Activated CD8-positive, alpha-beta memory T cell treated with anti-CD3 and anti-CD28 coated beads, Interleukin-2, amount 50 U/mL, for 1 hour (primary cell): Measurements from ENCODE around the gene CLSTN2.

Experiments
- DNase-seq: peaks from one replicate; pipeline ENCODE4 v3.0.0-alpha.2; 2020; ENCODE audit errors: extremely low read depth

CLSTN2 gene

DNA sequence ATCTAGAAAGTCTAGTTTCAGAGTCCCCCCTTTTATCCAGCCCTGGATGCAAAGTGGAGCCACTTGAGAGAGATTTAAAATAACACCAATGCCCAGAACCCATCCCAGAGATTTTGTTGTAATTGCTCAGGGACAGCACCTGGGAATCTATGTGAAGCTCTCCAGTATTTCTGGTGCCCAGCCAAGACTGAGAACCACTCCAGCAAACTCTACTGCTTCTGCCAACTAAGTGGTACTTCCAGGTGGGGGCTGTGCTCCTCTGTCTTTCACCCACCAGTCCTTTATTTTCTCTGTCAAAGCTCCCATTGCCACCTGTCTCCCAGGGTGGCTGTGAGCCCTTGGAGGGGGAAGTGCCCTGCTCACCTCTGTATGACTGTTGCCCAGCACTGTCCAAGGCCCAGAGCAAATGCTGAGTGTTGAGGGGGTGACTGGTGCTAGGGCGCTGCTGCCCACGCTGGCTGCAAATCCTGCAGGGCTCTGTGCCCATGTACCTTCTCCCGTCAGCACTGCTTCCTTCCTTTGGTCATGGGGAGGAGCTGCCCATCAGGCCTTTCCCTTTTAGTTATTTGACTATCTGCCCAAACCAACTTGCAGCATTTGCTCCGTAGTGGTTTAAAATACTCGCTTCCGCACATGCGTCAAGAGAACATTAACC lies 9.4 kb downstream of the CLSTN2 start:
- DNase-seq: no peak

DNA sequence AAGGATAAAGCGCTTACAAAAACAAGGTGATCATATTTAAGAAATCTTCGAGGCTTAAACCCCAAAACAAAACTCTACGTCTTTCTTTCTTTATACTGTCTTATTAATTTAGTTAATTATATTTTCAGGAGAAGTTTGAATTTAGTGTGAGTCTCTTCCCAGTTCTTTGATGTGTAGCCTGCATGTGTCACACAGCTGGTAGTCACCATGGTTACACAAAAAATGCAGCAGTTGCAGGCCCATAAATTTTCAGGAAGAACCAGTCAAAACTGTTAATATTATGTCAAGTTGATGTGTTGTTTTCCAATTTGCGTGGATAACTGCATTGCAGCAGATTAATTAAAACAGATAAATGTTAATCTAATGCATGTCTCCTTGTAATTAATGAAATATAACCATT lies 10.4 kb downstream of the CLSTN2 start:
- no peak for DNase-seq

DNA sequence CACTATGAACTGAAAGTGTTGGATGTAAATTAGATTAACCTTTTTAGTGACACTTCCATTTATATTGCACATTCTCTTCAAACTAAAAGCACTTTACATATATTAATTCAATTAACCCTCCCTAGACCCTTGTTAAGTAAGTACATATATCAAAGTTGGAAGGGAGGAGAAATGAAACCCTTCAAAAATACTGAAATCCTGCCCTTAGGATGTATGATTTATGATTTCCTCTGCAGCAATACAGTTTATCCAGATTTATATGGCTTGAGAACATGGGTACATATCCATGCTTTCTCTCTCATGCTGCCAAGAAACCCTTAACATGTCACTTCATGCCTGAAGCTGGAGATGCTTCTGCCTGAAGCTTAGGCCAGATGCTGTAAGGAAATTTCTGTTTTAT lies 11.0 kb downstream of the CLSTN2 start:
- DNase-seq: no peak

DNA sequence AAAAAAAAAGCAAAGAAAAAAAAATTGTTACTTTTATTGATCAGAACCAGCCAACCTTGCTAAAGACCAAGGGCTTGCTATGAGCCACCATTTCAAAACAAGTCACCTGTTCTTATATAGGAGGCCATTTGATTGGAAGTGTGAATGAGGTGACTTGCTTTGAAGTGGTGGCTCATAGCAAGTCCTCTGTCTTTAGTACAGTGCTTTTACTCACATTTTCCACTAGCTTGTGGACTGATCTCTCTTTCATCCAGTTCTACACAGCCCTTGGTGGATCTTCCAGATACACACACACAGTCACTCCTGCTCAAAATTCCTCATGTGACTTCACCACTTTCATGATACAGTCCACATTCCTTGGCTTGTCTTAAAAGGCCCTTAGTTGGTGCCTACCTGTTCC lies 13.5 kb downstream of the CLSTN2 start:
- no peak for DNase-seq

DNA sequence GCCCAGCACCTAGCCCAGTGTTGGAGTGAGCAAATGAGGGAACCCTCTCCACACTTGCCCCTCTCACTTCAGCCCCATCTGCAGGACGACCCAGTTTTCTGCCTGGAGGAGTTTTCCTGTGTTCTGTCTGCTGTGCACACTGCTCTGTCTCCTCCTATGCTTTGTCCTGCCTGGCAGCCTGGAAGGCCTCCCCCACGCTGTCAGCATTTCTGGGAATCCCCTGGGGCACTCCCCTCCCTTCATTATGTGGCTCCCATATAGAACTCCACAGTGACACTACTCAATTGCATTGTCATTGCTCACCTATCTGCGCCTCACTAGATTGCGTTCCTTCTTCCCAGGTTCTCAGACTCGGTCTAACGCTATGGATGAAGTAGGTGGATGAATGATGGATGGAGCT lies 13.9 kb downstream of the CLSTN2 start:
- DNase-seq: no peak

DNA sequence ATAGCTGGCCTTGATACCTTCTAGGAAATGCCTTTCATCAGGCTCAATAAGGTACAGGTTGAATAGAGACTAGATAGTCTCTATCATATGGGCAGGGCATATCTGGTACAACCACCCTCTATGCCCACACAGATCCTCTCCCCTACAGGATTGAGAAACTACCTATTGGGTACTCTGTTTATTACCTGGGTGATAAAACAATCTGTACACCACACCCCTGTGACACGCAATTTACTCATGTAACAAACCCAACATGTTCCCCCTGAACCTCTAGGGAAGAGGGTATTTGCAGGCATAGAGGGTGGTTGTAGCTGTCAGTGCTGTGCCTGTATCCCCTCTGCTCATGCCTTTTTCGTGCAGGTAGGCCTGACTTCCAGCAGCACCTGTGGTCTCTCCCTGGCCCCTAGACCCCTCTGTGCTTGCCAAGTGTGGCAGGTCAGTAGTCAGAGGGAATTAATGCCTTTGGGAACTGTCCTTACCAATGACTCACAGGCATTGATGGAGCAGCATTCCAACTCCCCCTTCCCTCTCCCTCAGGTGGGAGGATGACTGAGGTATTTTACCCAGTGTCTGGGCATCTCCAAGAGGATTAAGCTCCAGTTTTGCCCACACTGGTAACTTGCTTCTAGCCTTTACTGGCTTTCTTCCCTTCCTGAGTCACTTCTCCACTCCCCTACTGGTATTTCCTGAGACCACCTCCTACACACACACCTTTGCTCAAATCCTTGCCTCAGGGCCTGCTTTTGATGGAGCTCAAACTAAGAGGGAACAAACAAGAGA lies 18.3 kb downstream of the CLSTN2 start:
- no peak for DNase-seq

DNA sequence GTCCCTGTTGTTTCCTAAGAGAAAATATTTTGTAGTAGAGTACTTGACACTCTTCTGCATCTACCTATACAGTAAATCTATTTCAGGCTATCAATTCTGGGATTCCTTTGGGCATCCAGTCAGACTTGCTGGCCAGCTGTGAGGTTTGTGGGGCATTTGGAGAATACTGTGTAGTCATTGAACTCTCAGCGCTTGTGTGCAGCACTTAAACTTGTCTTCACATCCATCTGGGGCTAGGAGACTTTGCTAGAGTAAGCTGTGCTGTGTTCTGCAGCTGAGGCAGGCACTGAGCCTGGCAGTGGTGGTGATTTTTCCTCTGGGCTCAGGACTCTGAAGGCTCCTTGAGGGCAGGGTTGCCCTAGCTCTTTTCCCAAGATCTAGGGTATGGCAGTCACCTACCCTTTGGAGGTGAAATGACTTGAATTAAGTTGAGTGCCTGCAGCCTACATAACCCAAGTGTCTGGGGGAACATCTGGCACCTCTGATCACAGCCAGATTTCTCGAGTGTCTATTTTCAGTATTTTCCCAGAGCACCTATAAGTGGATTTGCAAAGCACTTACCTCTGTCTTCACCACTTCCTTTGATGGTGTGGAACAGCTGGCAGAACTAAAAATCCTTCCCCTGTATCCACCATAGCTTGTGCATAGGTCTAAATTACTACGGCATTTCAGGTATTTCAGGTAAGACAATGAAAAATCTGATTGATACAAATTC lies 19.3 kb downstream of the CLSTN2 start:
- DNase-seq: no peak

DNA sequence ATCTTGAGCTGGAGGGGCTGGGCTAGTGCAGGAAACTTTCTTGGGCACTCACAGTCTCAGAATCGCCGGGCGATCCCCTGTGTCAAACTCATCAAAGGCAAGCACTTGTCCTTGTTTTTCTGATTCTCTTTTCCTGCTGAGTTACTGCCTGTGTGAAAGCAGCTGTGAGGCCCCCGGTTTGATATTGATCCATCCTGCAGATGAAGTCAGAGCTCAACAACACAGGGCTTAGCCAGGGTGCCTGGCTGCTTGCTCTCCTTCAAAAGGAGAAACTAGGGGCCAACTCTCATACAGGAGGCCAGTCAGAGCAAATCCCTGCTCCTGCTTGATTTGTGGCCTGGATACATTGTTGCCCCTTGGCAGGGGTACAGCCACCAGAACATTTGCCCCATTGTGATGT lies 22.9 kb downstream of the CLSTN2 start:
- DNase-seq: no peak

DNA sequence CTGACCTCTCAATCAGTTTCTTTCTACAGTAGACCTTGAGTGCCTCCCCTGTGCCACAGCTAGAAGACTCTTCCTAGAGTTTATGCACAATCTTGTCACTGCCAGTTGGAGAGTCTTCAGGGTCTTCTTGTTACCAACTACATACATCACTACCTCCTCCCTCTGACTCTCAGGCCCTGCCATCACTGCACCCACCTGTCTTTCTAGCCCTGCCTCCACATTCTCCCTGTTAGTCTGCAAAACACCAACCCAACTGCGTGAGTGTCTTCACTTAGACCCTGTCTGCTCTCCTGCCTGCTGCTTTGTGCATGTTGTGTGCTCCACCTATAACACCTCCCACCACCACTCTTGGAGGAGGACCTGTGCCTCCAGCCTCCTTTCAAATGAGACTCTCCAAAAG lies 34.4 kb downstream of the CLSTN2 start:
- DNase-seq: no peak

DNA sequence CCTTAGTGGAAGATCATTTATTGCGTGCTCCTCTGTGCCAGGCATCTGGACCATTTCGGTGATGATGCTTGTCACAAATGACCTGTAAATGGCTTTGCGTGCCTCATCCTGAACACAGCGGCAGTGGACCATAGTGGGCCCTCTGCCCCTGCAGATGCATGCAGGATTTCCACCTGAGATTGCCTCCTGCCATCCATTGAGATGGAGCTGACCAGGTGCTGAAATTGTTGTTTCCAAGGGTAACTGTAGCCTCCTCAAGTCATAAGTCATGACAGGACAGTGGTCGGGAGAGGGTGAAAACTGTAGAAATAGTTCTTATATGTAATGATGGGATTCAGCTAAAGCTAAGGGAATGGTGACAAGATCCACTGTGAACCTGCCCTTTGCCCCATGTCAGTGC lies 35.5 kb downstream of the CLSTN2 start:
- DNase-seq: no peak

DNA sequence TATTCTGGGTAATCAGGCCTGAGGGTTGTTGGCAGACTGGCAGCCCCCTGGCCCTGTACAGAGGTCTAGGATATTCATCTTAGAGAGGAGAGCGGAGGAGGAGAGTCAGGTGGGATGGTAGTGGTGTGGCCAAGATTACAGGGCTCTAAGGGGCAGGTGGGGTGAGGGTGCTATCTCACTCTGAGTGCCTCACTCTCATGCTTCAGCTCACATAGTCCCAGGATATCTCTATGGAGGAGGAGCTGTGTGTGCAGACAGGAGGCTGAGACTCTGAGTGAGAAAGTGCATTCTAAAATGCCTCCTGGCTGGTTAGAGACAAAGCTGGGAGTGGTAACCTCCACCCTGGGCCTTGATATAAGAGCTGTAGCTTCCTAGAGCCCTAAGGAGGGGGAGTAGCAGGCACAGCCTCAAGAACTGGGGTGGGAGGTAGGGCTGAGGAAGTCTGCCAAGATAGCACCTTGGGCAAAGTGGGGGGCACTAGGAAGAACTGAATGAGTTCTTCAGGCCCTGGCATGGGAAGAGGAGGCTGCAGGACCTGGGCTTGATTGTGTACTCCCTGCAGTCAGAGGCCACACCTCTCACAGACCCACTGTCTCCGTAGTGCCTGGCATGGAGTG lies 39.9 kb downstream of the CLSTN2 start:
- no peak for DNase-seq

DNA sequence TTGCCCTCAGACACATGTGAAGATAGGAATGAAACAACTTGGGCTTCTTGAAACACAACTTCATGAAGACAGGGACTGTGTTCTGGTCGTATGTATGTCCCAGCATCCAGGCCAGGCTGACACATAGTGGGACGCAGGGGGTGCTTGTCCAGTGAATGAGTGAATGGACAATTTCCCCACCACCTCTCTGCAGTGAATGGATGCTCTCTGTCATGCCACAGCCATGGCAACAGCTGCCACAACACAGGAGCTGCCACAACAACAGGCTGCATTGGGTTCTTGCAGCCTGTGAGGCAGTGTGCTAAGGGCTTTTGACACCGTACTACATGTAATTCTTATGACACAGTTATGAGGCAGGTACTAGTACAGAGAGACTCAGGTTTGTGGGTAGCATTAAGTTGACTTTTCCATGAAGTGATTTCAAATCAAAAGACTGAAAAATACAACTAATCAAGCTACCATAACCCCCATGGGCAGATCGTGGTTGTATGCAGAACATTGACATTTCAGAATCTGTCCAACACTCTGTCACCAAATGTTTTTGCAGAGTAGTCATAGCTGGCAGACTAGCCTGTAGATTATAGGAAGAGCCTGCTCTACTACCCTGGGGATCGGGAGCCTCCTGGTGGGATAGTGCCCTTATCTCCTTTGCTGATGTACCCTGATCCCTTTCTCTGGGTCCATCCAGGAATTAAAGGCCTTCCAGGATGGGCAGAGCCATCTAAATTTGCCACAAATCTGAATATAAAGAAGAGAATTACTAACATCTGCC lies 40.8 kb downstream of the CLSTN2 start:
- DNase-seq: no peak

DNA sequence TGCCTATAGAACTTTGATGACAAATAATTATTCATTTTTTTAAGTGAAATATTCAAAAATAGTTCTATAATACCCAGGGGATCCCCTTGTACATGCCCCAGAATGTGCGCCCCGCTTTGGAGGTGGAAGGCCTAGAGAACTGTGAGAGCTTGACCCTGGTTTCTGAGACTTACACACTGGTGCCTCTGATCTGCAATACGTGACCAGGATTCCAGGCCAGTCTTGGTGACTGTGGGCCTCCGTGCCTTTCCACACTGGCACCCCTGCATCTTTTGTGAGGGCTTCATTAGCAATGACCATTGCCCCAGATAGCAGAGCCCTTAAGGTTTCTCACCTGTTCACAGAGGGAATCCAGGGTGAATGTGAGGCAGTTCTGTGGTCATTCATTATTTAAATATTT lies 44.0 kb downstream of the CLSTN2 start:
- no peak for DNase-seq

DNA sequence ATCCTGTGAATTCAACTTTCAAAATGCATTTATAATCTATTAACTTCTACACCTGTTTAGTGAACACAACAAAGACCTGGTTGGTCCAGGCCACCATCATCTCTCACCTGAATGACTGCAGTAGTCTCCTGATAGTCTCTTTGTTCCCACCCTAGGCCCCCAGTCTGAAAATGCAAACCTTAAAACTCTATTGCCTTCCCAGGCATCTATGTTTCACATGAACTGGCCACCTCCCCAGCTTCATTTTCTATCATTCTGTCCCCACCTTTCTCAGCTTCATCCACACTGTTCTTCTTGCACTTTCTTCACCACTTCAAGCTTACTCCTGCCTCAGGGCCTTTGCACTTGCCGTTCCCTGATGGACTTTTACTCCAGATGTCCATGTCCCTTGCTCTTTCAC lies 45.0 kb downstream of the CLSTN2 start:
- no peak for DNase-seq

DNA sequence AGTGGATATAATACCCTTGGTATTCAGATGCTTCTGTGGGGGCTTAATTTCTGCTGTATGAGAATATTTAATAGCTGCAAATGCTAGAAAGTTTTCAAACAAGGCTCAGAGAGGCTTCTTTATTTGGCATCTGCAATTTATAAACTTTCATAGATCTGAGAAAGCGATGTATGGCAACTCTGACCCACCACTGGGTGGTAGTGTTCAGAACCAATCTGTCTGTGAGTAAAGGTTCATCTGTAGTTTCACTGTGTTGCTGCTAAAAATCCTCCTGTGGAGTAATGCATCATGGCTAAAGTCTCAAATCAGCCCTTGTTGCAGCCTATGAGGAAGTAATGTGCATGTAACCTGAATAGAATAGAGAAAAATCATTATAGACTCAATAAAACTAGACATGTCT lies 47.4 kb downstream of the CLSTN2 start:
- DNase-seq: no peak

DNA sequence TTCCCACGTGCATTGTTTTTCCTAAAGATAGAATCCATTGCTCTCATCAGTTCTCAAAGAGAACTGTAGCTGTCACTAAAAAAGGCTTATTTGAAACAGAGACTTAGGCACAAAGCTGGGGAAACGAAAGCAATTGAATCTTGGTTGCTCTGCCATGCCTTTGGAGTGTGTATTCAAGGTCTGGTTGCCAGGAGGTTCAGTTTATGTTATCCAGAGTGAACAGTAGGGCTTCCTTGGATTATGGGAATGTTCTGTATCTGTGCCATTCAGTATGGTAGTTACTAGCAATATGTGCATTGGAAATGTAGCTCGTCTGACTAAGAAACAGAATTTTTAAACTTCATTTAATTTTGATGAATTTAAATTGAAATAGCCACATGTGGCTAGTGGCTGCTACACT lies 50.6 kb downstream of the CLSTN2 start:
- DNase-seq: no peak

DNA sequence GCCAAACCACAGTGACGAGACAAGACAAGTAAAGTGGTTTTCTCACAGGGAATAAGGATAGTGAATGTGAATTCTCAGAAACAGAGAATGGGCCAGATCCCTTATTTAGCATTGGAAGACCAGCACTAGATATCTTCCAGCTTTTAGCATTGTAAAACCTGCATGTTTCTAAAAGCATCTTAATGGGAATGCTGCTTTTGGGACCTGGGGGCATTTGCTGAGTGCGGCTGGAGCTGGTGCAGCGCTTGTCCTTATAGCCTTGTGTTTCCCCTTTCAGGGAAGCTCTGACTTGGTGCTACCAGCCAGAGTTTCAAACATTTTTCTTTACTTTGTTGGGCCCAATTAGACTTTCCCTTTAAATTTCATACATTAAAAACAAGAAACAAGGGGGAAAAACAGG lies 52.9 kb downstream of the CLSTN2 start:
- no peak for DNase-seq

DNA sequence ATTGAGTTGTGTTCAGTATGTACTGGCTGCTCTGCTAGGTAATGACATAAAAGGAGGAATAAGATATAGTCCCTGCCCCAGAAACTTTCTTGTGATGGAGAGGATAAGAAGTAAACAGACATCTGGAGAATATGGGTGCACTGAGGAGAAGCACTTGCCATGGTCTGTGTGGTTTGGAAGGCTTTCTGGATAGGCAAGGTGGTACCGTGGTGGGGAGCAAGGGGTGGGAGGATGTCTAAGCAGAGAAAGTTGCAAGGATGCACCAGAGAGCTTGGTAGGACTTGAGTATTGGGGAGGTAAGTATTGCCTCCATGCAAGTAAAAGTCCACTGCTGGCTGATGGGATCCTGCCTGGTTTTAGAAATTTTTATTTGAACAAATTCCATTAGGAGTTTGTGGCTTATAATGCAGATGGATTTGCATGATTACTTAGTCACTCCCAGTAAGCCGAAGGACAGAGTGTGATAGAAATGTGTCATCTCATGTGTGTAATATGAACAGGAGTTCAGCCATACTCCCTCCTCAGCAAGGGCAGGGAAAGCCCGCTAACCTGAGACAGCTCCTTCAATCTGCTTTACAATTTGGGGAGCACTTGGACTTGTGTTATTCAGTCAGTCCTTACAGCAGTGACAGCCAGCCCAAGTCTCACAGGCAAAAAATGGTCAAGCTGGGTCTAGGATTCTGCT lies 53.6 kb downstream of the CLSTN2 start:
- DNase-seq: no peak

DNA sequence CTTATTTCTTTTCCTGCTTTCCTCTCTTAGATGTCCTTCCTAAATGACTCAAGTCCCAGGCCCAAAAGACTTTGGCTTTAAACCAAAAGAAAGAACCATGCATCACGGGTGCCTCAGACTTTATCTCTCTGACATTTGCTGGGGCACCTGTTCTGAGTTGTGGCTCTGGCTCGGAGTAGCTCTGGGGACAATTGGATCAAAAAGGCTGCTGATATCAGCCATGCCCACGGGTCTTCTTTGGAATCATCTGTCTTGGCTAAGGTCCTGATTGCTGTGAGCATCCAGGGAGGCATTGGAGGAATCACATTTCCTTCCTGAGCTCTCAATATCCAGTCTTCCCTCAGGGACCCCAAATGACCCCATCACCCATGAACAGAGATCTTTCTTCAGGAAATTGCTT lies 59.9 kb downstream of the CLSTN2 start:
- DNase-seq: no peak

DNA sequence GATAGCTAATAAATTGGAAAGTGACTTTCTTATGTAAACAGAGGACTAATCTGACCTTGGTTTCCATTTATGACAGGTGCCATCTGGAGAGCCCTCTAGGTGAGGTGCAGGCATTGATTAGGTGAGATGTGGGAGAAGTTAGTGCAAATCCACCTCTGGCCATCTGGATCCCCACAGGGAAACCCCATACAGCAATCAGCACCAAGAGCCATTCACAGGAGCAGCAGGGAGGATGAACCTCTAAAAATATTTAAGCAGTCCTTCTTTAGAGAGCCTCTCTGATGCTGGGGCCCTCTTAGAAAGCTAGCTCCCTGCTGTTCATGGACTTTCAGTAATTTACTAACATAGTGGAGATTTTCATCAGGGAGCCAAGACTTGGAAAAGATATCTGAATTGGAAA lies 69.3 kb downstream of the CLSTN2 start:
- no peak for DNase-seq

DNA sequence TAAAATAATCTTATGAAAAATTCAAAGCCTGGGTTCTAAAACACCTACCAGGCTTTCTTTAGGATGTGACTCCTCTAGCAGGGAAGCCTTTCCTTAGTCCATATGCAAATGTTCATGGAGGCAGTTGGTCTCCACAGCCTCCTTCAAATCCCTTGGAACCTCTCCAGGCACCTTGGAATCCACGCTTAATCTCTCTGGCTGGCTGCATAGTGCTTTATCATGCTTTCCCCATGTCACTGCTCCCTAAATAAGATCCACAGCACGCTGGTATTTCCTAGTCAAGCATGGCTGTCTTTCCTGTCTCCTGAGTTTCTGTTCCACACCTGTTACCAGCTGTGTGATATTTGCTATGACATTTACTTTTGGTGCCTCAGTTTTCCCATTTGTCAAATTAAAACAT lies 71.3 kb downstream of the CLSTN2 start:
- DNase-seq: no peak
